ENCODE data around the gene SYT17. TPM values are rescaled to one million over a fixed set of nuclear protein-coding genes. Genes with fewer than 3 reads are reported as not detected.

SYT17 gene
- total RNA-seq, 2 donors from 2014 or later: not detected

DNA sequence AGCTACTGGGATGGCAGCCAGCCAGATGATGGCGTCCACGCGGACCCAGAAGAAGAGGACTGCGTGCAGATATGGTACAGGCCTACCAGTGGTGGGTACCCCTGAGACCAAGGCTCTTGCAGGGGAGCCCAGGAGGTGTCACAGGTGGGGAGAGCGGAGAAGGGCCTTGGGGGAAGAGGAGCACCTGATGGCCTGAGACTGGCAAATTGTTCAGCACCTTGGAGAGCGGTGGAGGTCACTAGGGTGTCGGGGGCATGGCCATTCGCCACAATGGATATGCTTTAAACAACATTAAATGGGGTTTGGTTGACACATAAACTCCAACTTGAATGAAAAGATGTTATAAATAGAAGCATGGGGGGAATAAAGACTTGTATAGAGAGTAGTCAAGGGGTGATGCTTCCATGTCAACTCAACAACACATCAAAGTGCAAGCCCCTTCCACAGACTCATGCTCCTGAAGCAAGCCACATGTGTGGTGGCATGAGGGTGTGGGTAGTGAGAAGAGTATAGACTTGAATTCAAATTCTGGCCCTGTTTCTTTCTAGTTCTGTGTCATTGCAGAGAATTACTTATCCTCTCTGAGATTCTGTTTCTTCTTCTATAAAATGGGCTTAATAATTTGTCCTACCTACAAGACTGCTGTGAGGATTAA lies 139.7 kb downstream of the SYT17 start:
- H3K9me3 Mint-ChIP-seq: no peaks in the 10 kb centered on the region
- DNase-seq (ENCODE audit: low spot score): no peak
- H3K27me3 Mint-ChIP-seq: peaks cover 3 to 7% of the 10 kb centered on the region in 2 donors
- no peak overlapping the region for H3K27ac Mint-ChIP-seq
- H3K4me3 Mint-ChIP-seq: no peak overlapping the region
- ATAC-seq: peak in 1 of 2 donors; percentile 27
- no peaks in the 10 kb centered on the region for H3K36me3 Mint-ChIP-seq
- H3K4me1 Mint-ChIP-seq (ENCODE audit: low read depth in 2 of 2): no peaks in the 10 kb centered on the region

DNA sequence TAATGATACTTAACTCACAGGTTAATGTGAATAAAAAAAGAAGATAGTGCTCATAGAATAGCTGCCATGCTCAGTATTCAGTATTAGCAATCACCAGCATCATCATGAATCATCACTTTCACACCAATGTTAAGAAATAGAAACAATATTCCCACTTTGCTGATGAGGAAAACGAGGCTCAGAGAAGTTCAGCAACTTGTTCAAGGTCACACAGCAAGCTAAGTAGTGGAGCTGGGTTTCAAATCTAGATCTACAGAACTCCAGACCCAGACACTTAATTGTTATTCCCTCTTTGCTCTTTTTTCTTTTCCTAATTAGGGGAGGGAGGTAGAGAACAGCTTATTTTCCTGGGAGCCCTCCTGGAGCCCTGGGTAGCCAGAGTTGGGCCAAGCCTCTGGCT lies 140.4 kb downstream of the SYT17 start:
- no peaks in the 10 kb centered on the region for H3K36me3 Mint-ChIP-seq

DNA sequence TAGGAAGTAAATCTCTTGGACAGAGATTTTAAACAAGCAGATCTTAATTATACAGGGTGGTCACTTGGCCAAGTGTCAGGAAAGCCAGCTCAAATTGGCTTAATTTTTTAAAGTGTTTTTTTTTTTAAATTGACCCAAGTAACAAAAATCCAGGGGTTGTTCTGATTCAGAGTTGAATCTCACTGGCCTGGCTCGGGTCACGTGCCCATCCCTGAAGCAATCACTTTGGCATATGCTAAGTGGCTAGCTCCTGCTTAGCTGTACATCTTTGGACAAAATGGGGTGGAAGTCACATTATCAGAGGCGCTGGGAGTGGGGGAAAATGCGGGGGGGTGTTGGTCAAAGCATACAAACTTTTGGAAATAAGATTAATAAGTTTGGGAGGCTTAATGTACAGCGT lies 141.1 kb downstream of the SYT17 start:
- no peak overlapping the region for H3K4me3 Mint-ChIP-seq
- ATAC-seq: no peak
- no peak for DNase-seq (ENCODE audit: low spot score)
- H3K4me1 Mint-ChIP-seq (ENCODE audit: low read depth in 2 of 2): no peaks in the 10 kb centered on the region
- no peaks in the 10 kb centered on the region for H3K9me3 Mint-ChIP-seq
- H3K27me3 Mint-ChIP-seq: peaks cover 0 to 3% of the 10 kb centered on the region in 2 donors
- H3K36me3 Mint-ChIP-seq: no peaks in the 10 kb centered on the region
- H3K27ac Mint-ChIP-seq: no peak overlapping the region

More for the DNA sequence above, 140.4 kb downstream of the SYT17 start:
- Mint-ChIP-seq H3K9me3 (no peaks in the 10 kb centered on the region), H3K27me3 (peaks cover 2 to 3% of the 10 kb centered on the region in 2 donors), H3K4me3 (no peak overlapping the region), H3K27ac (no peak overlapping the region), H3K4me1 (ENCODE audit: low read depth in 2 of 2) (no peaks in the 10 kb centered on the region)
- ATAC-seq (no peak), DNase-seq (ENCODE audit: low spot score) (no peak)

DNA sequence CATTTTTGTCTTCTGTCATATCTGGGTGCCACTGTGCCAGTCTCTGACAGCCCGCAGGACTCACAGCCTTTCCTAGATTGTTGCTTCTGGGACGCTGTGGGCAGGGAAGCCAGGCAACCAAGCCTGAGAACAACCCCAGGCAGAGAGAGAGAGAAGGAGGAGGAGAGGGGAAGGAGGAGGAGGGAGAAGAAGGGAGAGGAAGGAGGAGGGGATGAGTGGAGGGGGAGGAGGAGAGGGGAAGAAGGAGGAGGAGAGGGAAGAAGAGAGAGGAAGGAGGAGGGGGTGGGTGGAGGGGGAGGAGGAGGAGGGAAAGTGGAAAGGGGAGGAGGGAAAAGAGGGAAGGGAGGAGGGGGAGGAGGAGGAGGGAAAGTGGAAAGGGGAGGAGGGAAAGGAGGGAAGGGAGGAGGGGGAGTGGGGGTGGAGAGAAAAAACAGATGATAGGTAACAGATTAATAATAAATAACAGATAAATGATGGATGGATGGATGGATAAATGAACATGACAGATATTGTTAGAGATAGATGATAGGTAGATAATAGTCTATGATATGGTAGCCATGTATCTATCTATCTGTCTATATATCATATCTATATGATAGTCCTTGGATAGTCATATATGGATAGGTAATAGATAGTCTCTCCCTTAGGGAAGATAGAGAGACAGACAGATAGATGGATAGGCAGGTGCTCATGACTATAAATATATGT lies 146.8 kb downstream of the SYT17 start:
- H3K36me3 Mint-ChIP-seq: no peaks in the 10 kb centered on the region
- H3K27me3 Mint-ChIP-seq: peaks cover 0 to 3% of the 10 kb centered on the region in 2 donors
- H3K9me3 Mint-ChIP-seq: no peaks in the 10 kb centered on the region
- no peak for DNase-seq (ENCODE audit: low spot score)
- H3K27ac Mint-ChIP-seq: no peak overlapping the region
- ATAC-seq: no peak
- no peaks in the 10 kb centered on the region for H3K4me1 Mint-ChIP-seq (ENCODE audit: low read depth in 2 of 2)
- H3K4me3 Mint-ChIP-seq: no peak overlapping the region

DNA sequence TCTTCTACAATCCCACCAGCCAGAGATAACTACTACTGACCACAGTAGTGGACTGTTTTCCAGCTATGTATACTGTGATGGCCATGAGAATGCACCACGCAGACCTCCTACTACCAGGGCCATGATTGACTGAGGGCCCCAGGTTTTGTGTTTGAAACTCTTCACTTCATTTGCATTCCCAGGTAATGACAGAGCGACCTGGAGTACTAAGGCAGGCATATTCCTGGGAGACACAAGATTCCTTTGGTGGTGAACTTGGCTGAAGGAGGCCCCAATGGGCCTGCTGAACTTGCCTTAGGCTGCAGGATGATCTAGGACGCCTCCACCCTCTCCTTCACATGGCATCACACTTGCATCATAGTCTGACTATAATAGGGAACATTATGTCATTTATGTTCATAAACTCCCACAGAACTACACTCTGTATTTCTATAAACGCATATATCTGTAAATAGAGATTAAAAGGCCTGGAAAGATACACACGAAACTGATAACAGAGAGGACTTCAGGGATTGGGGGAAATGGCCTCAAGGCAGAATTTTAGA lies 147.9 kb downstream of the SYT17 start:
- ATAC-seq (no peak), DNase-seq (ENCODE audit: low spot score) (no peak)
- Mint-ChIP-seq H3K27me3 (peaks cover under 1 to 3% of the 10 kb centered on the region in 2 donors), H3K4me1 (ENCODE audit: low read depth in 2 of 2) (no peaks in the 10 kb centered on the region), H3K4me3 (no peak overlapping the region), H3K9me3 (no peaks in the 10 kb centered on the region), H3K36me3 (no peaks in the 10 kb centered on the region), H3K27ac (no peak overlapping the region)

DNA sequence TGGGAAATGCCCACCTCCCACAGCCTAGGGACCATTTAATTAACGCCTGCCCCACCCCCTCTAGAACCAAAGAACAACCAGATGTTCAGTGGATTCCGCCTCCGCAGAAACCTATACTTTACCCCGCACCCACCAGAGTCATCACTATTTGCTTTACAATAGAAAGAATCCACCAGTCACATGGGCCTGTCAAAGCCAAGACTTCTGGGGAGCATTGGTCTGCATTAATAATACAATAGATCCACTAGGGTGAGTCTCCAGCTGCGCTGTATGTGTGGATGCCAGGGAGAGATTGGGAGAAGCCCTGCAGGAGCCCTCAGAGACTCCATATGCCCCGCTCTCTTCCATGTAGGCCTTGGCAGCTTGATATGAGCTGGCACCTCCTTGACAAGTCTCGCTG lies 148.8 kb downstream of the SYT17 start:
- Mint-ChIP-seq H3K36me3 (no peaks in the 10 kb centered on the region), H3K27ac (no peak overlapping the region), H3K9me3 (peaks cover 2% of the 10 kb centered on the region), H3K4me3 (no peak overlapping the region), H3K4me1 (ENCODE audit: low read depth in 2 of 2) (no peaks in the 10 kb centered on the region), H3K27me3 (peaks cover 5 to 7% of the 10 kb centered on the region in 2 donors)
- DNase-seq (ENCODE audit: low spot score) (no peak), ATAC-seq (no peak)

Other genes with a start within 250 kb of the SYT17 start
- 100 to 1,000 TPM; 226 to 304 TPM for gene SMG1, start 241.8 kb upstream of the SYT17 start, total RNA-seq
- gene TMC7, start 184.3 kb upstream of the SYT17 start, total RNA-seq: not detected
- gene COQ7, start 100.6 kb upstream of the SYT17 start, total RNA-seq: 10 to 100 TPM; 11.2 to 17.1 TPM
- 10 to 100 TPM; 11.2 to 31.9 TPM for gene ITPRIPL2, start 54.3 kb upstream of the SYT17 start, total RNA-seq
- gene CLEC19A, start 117.5 kb downstream of the SYT17 start, total RNA-seq: not detected
- gene TMC5, start 249.6 kb downstream of the SYT17 start, total RNA-seq: not detected

Measured in natural killer cell treated with Interleukin-12 subunit alpha and Interleukin-12 subunit beta and Interleukin-15 and Interleukin-18, amount 100 ng/mL, for 72 hours (primary cell).